GM12864 (cell line): ENCODE measurements around the gene WASF3.
A peak's percentile ranks its signal among the peaks of the same experiment; 100 is the strongest.
"Not testable (repeated sequence)": the region's sequence is repeated elsewhere in the genome, so short reads cannot be mapped to it uniquely, and the experiment has no call there.

ENCODE experiments used
- DNase-seq: peaks from one replicate; pipeline ENCODE4 v3.0.0-alpha.2; 2011; ENCODE audit warnings: low read depth
- H3K4me3 ChIP-seq: 2 replicates; pipeline ENCODE4 v1.5.1; 2011; ENCODE audit warnings: mild to moderate bottlenecking, low read depth, low read length, control low read depth
- TF ChIP-seq, protein P1 (sequence below): IDR thresholded peaks from 2 replicates; pipeline ENCODE4 v1.5.1; 2011; ENCODE audit warnings: low read depth, mild to moderate bottlenecking, moderate library complexity, low read length, control low read depth, inconsistent platforms; ENCODE audit errors: missing control alignments

The WASF3 gene

DNA sequence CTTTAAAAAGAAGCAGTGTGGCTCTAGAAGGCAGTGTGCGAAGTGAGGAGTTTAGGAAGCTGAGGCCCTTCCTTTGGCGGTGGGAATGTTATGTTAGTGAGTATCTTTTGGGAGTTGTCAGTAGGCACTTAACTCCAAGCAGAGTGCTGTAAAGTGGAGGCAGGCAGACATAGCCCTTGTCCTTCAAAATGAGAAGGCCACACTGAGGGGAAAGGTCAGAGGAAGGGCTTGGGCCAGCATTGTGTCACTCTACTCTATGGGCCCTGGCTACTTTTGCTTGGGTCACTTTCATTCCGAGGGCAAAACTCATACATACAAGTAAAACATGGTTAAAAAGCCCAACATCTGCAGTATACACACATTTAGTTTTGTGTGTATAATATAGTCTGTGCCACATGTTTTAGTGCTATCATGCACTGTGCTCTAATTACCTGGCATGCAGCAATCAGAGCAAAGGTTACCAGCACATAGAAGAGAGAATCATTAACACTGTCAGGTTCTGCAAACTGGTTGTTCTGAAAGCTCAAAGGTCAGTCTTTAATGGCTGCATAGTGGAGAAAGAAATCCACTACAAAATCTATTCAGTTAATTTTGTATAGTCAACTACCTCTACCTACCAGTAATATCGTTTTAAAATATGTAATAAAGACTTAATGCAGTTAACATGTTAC, 64.4 kb downstream of the WASF3 start:
- TF ChIP-seq, protein P1, sequence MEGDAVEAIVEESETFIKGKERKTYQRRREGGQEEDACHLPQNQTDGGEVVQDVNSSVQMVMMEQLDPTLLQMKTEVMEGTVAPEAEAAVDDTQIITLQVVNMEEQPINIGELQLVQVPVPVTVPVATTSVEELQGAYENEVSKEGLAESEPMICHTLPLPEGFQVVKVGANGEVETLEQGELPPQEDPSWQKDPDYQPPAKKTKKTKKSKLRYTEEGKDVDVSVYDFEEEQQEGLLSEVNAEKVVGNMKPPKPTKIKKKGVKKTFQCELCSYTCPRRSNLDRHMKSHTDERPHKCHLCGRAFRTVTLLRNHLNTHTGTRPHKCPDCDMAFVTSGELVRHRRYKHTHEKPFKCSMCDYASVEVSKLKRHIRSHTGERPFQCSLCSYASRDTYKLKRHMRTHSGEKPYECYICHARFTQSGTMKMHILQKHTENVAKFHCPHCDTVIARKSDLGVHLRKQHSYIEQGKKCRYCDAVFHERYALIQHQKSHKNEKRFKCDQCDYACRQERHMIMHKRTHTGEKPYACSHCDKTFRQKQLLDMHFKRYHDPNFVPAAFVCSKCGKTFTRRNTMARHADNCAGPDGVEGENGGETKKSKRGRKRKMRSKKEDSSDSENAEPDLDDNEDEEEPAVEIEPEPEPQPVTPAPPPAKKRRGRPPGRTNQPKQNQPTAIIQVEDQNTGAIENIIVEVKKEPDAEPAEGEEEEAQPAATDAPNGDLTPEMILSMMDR, result no peak
- no peak for DNase-seq
- no peak overlapping the region for H3K4me3 ChIP-seq

DNA sequence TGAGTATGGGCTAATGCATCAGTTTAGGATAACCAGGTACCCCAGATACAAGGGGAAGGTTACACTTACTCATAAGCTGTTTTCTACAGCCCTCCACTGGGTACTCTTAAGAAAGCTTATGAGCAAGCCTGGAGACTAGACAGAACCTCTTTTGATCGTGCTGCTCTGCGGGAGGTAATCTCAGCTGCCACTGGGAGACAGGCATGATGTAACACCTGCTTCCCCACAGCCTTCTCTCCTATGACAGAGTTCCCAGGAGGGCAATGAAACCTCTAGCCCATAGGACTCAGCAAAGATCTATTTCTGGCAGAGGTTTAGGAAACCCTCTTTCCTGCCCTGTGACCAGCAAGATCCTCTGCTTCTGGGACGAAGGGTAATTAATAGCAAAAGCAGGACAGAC, 65.6 kb downstream of the WASF3 start:
- TF ChIP-seq, protein P1, result no peak

DNA sequence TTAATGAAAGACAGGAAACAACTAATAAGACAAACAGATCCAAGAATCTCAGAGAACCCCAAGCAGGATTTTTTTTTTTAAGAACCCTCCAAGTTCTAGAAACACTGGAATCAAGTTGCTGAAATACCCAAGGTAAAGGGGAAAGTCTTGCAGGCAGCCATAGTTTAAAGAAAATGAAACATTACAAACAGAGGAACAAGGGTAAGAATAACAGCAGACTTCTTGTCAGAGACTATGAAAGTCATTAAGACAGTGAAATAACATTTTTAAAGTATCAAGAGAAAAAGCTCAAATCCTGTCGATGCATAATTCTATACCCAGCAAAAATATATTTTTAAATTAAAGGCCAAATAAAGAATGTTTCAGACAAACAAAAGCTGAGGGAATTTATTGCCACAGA, 67.1 kb downstream of the WASF3 start:
- DNase-seq, result no peak
- H3K4me3 ChIP-seq, result no peak overlapping the region
- TF ChIP-seq, protein P1, result no peak

More for the DNA sequence above, 65.6 kb downstream of the WASF3 start:
- H3K4me3 ChIP-seq, result no peak overlapping the region
- DNase-seq, result no peak

DNA sequence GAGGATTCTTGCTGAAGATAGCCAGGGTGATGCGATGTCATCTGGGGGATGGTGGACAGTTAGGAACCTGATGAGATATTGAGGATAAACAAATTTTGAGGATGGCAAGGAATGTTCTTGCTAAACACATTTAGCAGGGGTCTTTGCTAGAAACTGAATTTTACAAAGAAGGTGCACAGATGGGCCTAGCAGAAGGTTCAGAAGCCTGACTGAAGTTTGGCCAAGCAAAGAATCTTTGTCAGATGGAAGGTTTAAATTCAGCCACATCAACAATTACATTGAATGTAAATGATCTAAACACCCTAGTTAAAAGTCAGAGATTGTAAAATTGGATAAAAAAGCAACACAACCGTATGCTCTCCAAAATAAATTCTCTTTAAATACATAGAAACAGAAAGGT, 68.8 kb downstream of the WASF3 start:
- no peak overlapping the region for H3K4me3 ChIP-seq
- TF ChIP-seq, protein P1, result no peak
- DNase-seq, result no peak

DNA sequence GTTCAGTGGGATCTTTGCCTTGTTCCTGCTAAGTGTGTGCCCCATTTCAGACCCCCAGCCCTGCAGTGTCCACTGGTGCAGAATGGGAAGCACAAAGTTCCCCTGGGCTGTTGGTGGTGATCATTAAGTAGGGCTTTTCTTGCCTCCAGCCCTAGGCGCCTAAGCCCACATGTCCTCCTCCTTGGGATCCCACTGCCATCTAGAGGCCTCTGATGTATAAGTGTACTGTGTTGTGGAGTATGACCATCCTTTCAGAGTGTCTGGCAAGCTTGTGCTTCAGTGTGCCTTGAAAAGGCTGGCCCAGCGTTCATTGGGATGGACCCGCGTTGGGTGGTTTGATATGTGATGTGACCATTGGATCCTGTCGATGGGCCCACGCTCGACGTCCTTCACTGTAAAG, 71.2 kb downstream of the WASF3 start:
- DNase-seq, result no peak
- no peak overlapping the region for H3K4me3 ChIP-seq
- TF ChIP-seq, protein P1, result peak; percentile 25

DNA sequence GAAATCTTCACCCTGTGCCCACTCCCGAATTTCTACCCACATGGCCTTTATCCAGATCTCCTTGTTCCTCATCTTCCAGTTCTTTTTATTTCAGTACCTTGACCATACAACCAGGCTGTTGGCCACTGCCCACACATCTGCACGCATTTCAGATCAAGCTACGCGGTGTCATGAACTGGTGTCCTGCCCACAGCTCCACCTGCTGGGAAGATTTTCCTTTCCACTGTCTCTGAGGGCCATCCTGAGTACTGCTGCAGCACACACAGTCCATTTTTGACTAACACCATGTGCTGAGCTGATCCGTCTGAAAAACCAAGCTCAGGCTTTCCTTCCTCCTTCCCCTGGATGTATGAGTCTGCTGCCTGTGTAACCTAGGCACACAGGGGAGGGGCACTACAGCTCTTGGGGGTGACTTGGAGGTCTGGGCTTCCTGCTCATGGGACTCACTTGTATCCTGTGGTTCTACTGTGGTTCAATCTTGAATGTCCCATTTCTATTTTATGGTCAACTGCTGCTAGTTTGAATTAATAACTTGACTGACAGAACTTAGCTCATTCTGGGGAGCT, 71.9 kb downstream of the WASF3 start:
- no peak for DNase-seq
- no peak overlapping the region for H3K4me3 ChIP-seq
- TF ChIP-seq, protein P1, result no peak

DNA sequence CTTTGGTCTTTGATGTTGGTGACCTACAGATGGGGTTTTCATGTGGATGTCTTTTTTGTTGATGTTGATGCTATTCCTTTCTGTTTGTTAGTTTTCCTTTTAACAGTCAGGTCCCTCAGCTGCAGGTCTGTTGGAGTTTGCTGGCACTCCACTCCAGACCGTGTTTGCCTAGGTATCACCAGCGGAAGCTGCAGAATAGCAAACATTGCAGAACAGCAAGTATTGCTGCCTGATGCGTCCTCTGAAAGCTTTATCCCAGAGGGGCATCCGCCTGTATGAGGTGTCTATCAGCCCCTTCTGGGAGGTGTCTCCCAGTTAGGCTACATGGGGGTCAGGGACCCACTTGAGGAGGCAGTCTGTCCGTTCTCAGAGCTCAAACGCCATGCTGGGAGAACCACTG, 78.2 kb downstream of the WASF3 start:
- DNase-seq, H3K4me3 ChIP-seq: not testable (repeated sequence)

DNA sequence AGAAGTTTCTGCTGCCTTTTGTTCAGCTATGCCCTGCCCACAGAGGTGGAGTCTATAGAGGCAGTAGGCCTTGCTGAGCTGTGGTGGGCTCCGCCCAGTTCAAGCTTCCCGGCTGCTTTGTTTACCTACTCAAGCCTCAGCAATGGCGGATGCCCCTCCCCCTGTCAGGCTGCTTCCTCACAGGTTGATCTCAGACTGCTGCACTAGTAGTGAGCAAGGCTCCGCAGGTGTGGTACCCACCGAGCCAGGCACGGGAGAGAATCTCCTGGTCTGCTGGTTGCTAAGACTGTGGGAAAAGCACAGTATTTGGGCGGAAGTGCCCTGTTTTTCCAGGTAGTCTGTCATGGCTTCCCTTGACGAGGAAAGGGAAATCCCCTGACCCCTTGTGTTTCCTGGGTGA, 78.6 kb downstream of the WASF3 start:
- H3K4me3 ChIP-seq, DNase-seq: not testable (repeated sequence)
